Type B pancreatic cell (in vitro differentiated cells): ENCODE data around the gene SMOC2. TPM values are rescaled to one million over a fixed set of nuclear protein-coding genes. Genes with fewer than 3 reads are reported as not detected.
A peak's percentile ranks its signal among the peaks of the same experiment; 100 is the strongest.

Experiments used
- DNase-seq: peaks from one replicate; pipeline ENCODE4 v3.0.0; 2021; ENCODE audit warnings: mixed read lengths; ENCODE audit not compliant: unreplicated experiment; ENCODE audit errors: extremely low spot score
- H3K27ac Mint-ChIP-seq: 2 replicates; pipeline ENCODE4 v1.8.0; 2021; ENCODE audit warnings: mild to moderate bottlenecking, mixed read lengths
- H3K27me3 Mint-ChIP-seq: 2 replicates; pipeline ENCODE4 v1.8.0; 2021; ENCODE audit warnings: mixed read lengths
- H3K36me3 Mint-ChIP-seq: 2 replicates; pipeline ENCODE4 v1.8.0; 2021; ENCODE audit warnings: mixed read lengths
- H3K4me1 Mint-ChIP-seq: one replicate; pipeline ENCODE4 v1.8.0; 2021; ENCODE audit warnings: mixed read lengths; ENCODE audit not compliant: unreplicated experiment
- H3K4me3 Mint-ChIP-seq: 2 replicates; pipeline ENCODE4 v1.8.0; 2021; ENCODE audit warnings: mild to moderate bottlenecking, mixed read lengths
- H3K9me3 Mint-ChIP-seq: 2 replicates; pipeline ENCODE4 v1.8.0; 2021; ENCODE audit warnings: mixed read lengths
- total RNA-seq: library from RNA; stranded (reverse); gene quantifications from 2 replicates; pipeline ENCODE4 v1.2.1, GENCODE V29; 2021; ENCODE audit warnings: low replicate concordance
- TF ChIP-seq, protein P1 (sequence below): fragments of 200-600 bp; sonication (generic); conservative IDR thresholded peaks from 2 replicates; pipeline ENCODE4 v1.5.0; 2021; ENCODE audit warnings: antibody characterized with exemption, mild to moderate bottlenecking

The SMOC2 gene
- total RNA-seq, 1 donor from 2014 or later = 18.9 TPM

DNA sequence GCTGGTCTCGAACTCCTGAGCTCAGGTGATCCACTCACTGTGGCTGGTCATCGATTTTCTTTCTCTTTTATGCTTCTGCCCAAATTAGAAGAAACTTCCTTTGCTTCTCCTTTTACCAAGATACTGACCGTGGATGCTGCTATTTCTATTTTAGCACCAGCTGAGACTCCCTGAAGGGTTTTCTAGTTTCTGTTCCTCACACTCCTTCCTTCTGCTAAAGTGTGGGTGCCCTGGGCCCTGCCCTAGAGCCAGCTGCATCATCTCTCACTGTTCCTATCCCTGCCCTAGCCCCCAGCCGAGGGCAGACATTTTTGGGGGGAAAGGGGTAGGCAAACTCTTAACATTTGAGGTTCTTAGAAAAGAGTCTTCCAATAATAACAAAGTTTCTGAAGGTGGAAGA lies 6.3 kb downstream of the SMOC2 start:
- H3K36me3 Mint-ChIP-seq = no peaks in the 10 kb centered on the region
- H3K4me1 Mint-ChIP-seq = peaks cover 22% of the 10 kb centered on the region
- H3K27me3 Mint-ChIP-seq = peaks cover 54% of the 10 kb centered on the region
- TF ChIP-seq, protein P1, sequence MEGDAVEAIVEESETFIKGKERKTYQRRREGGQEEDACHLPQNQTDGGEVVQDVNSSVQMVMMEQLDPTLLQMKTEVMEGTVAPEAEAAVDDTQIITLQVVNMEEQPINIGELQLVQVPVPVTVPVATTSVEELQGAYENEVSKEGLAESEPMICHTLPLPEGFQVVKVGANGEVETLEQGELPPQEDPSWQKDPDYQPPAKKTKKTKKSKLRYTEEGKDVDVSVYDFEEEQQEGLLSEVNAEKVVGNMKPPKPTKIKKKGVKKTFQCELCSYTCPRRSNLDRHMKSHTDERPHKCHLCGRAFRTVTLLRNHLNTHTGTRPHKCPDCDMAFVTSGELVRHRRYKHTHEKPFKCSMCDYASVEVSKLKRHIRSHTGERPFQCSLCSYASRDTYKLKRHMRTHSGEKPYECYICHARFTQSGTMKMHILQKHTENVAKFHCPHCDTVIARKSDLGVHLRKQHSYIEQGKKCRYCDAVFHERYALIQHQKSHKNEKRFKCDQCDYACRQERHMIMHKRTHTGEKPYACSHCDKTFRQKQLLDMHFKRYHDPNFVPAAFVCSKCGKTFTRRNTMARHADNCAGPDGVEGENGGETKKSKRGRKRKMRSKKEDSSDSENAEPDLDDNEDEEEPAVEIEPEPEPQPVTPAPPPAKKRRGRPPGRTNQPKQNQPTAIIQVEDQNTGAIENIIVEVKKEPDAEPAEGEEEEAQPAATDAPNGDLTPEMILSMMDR = no peak
- no peaks in the 10 kb centered on the region for H3K9me3 Mint-ChIP-seq
- H3K27ac Mint-ChIP-seq = no peak overlapping the region
- no peak overlapping the region for H3K4me3 Mint-ChIP-seq
- no peak for DNase-seq

DNA sequence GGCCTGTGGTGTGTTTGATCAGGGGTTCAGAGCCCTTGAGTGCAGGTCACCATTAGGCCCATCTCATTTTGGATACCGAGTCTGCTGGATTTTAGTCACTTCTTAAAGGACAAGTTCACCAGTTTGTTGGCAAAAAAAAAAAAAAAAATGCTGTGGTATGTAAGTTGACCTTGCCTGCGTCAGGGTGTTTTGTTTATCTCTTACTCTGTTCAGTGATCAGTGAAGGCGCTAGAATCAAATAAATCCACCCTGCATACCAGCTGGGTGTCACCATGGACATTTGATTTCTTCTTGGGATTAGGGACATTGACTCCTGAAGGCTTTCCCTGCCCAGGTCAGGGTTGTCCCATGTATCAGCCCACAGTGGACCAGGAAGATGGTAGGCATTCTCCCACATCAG lies 6.7 kb downstream of the SMOC2 start:
- Mint-ChIP-seq H3K36me3 (no peaks in the 10 kb centered on the region), H3K4me1 (peaks cover 20% of the 10 kb centered on the region), H3K9me3 (no peaks in the 10 kb centered on the region), H3K27me3 (peaks cover 50% of the 10 kb centered on the region), H3K27ac (no peak overlapping the region), H3K4me3 (no peak overlapping the region)
- DNase-seq = no peak
- TF ChIP-seq, protein P1 = no peak

DNA sequence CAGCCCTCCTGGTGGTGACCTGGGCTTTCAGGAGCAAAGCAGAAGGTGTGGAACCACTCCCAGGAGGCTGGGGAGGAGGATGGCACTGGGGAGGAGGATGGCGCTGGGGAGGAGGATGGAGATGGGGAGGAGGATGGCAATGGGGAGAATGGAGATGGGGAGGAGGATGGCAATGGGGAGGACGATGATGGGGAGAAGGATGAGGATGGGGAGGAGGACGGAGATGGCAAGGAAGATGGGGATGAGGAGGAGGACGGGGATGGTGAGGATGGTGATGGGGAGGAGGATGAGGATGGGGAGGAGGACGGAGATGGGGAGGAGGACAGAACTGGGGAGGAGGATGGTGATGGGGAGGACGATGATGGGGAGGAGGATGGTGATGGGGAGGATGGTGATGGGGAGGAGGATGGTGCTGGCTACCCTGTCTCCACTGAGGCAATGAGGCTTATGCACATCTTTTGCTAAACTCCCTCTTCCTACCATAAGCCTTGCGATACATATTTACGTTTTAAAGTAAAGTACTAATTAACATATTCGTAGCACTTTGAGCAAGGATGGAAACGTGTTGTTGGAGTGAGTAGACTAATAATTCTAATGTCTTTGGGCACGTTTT lies 7.4 kb downstream of the SMOC2 start:
- Mint-ChIP-seq H3K27ac (no peak overlapping the region), H3K27me3 (peaks cover 45% of the 10 kb centered on the region)
- no peak for DNase-seq

DNA sequence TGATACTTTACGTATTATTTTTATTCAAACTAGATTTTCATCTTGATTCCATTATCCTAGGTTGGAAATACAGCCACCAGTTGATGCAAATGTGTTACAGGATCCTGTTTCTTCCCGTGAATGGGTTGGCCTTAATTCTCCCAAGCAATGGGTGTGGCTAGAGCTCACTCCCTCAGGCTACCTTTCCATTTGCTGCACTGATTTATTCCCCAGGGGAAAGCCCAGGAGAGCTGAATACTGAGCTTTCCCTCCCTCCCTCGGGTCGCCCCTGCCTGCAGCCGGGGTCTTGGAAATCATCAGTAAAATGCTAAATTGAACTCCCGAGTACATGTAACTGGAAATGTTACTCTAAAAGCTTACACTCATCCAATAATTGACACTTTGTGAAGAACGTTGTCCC lies 9.9 kb downstream of the SMOC2 start:
- Mint-ChIP-seq H3K4me1 (peaks cover 26% of the 10 kb centered on the region), H3K36me3 (no peaks in the 10 kb centered on the region), H3K27me3 (peaks cover 32% of the 10 kb centered on the region), H3K27ac (no peak overlapping the region), H3K9me3 (no peaks in the 10 kb centered on the region), H3K4me3 (no peak overlapping the region)
- DNase-seq = no peak
- TF ChIP-seq, protein P1 = no peak

More for the DNA sequence above, 7.4 kb downstream of the SMOC2 start:
- no peak overlapping the region for H3K4me3 Mint-ChIP-seq
- TF ChIP-seq, protein P1 = no peak
- no peaks in the 10 kb centered on the region for H3K9me3 Mint-ChIP-seq
- H3K4me1 Mint-ChIP-seq = peaks cover 14% of the 10 kb centered on the region
- H3K36me3 Mint-ChIP-seq = no peaks in the 10 kb centered on the region

DNA sequence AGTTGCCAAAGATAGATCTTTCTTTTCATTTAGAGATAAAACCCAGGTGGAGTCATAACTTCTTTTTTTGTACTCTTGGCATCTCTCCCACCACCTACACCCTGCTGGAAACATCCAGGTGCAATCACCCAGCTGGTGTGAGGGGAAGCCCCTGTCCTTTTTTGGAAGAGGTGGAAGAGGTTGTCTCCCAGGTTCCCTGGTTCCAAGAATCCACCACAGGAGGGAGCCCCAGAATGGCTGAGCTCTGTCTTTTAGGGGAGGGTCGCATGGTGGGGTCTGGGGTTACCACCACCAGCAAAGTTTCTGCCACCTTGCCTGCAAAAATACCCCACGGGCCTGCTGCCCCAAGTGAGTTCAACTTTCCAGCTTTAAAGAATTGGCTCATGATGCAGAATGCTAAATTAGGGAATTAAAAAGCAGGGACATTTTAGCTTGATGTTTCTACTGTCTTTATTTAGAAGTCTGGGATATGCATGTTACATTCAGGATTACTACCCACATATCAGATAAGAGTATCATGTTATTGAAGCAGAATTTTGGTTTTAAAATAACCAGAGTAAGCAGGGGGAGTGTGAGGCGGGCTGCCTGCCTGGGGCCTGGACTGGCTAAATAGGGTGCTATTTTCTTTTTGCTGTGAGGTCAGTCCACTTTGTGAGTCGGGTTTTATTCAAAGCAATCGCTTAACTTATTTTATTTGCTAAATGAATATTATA lies 11.0 kb downstream of the SMOC2 start:
- peaks cover 26% of the 10 kb centered on the region for H3K4me1 Mint-ChIP-seq
- TF ChIP-seq, protein P1 = peak; percentile 62
- no peak for DNase-seq
- no peaks in the 10 kb centered on the region for H3K36me3 Mint-ChIP-seq
- H3K4me3 Mint-ChIP-seq = no peak overlapping the region
- no peaks in the 10 kb centered on the region for H3K9me3 Mint-ChIP-seq
- no peak overlapping the region for H3K27ac Mint-ChIP-seq
- H3K27me3 Mint-ChIP-seq = peaks cover 32% of the 10 kb centered on the region
